Stimulated activated CD8-positive, alpha-beta memory T cell treated with anti-CD3 and anti-CD28 coated beads, Interleukin-12 subunit alpha, Interleukin-12 subunit beta, amount 100 ng/mL, for 24 hours (primary cell): Measurements from ENCODE around the gene DNAI2.
"Not testable (repeated sequence)": the region's sequence is repeated elsewhere in the genome, so short reads cannot be mapped to it uniquely, and the experiment has no call there.

Experiments
- DNase-seq: peaks from one replicate; pipeline ENCODE4 v3.0.0-alpha.2; 2020; ENCODE audit errors: extremely low read depth

The DNAI2 gene

DNA sequence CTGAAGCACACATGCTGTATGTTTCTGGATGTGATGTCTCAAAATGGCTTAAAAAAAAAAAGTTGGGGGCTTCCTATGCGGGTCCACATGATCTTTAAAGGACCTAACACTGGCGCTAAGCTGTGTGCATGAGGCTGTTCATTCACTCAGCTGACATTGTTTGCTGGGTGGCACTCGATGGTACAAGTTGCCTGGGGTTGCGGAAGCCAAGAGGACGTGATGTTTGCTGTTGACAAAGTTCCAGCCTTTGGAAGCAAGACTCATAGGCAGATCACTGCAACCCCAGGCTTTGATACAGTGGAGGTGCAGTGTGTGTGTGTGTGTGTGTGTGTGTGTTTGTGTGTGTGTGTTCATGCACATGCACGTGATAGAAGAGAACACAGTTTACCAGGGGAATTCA, 29.5 kb upstream of the DNAI2 start:
- no peak for DNase-seq

DNA sequence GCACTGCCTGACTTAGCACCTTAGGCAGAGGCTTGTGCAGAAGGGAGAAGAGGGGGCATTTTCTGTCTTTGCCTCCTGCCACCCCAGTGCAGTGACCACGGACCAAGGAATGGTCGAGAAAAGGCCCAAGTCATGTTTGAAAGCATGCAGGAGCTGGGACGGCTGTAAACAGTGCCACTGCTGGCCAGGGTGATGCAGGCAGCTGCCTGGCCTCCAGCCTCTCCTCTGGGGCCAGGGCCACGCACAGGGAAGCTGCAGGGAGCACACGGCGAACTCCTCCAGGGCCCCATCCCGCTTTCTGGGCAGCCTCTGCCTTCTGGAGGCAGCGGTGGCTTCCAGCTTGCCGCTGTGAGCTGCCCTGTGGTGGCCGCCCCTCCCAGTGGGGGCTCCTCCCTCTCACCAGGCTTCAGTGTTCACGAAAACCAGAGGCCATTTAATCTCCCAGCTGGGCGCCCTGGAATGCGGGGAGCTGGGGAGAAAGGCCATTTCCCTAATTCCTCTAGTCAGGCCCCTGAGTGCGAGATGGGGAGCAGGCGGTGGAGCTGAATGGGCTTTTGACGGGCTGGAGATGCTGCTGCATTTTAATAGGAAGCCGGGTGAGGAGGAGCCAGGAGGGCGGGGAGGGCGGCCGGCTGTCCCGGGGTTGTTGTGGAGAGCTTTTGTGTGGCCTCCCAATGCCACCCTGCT, 28.7 kb upstream of the DNAI2 start:
- DNase-seq, result no peak

DNA sequence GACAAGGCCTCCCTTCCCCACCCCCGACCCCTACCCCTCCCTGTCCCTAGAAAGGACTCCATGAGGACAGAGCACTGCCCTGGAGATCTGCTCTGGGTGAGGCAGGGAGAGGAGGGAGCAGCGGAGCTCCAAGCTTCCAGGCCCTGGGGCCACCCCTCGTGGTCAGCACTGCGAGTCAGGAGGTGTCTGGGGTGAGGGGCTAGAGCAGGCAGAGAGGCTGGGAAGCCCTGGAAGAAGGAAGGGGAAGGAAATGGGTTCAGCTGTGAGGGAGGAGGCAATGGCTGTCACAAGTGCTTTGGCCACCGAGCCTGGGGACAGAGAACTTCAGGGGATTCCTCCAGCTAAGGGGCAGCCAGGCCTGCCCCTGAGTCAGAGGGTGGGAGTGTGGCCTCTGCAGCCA, 28.2 kb upstream of the DNAI2 start:
- DNase-seq, result no peak

DNA sequence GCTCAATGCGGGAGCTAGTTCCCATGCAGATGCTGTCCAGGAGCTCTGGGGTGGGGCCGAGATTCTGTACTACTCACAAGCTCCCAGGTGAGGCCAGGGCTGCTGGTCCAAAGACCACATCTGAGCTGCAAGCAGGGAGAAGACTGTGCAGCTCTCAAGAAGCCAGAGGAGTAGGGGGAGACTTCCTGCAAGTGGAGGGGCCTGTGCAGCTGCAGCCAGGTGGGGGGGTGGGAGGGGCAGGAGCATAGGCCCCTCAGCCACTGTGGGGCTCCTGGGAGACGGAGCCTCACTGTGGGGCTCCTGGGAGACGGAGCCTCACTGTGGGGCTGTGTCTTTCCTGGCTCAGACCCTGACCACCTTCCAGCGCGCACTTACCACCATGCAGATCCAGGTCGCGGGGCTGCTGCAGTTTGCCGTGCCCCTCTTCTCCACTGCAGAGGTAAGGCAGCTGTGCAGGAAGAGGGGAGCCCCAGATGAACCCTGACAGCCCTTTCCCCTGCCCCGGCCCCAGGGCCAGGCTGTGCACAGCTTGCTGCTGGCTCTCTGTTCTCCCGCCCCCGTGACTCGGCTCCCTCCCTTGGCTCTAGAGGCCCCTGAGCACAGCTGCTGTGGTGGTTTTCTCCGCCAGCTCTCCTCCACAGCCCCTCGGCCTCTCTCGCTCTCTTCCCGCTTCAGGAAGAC, 24.3 kb upstream of the DNAI2 start:
- no peak for DNase-seq

DNA sequence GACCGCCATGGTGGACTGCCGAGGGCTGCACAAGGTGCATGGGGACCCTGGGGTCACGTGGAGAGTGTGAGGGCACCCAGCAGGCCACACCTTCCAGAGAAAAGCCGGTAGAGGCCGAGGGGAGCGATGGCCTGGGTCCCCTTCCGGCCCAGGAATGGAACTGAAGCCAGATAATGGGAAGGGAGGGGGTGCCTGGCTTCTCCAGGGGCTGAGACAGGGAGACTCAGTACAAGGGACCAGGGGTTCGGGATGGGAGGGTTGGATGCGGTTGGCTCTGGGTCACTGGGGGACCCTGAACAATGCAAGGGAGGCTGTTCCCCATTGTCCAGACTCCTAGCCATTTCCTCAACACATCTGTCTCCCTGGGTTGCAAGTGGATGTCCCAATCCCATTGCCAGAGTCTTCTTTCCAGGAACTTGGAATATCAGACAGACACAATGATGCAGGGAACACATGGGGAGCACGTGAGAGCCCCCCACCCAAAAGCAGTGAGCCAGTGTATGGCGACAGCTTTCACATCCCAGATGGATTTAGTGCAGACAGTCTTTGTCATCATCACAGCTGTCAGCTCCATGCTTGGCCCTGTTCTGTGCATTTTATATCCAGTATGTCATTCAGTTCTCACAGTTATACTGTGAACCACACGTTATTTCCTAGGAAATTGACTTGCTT, 23.6 kb upstream of the DNAI2 start:
- DNase-seq, result no peak

DNA sequence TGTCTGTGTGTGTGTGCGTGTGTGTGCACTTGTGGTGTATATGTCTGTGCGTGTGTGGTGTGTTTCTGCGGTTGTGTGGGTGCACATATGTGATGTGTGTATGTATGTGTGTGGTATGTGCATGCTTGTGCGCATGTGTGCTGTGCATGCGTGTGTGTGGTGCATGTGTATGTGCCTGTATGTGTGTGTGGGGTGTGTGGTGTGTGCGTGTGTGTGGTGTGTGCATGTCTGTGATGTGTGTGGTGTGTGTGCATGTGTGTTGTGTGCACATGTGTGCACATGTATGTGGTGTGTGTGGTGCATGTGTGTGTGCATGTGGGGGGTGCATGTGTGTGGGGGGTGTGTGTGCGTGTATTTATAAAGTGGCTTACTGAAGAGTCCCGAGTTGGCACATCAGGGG, 23.0 kb upstream of the DNAI2 start:
- DNase-seq, result no peak

DNA sequence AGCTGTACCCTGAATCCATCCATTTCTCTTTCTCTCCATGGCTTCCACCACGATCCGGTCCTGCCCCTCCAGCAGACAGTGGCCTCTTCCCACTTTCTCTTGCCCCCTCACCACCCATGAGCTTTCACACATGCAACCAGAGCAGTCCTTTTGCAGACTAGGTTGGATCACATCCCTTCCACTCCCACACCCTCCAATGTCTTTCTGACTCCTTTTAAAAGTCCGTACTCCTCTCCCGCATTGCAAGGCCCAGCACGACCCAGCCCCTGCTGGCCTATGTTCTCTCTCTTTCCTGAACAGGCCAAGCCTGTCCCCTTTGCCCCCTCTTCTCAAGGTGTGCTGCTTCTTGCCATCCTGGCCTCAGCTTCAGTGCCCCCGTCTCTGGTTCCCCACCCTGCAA, 22.5 kb upstream of the DNAI2 start:
- DNase-seq, result no peak

DNA sequence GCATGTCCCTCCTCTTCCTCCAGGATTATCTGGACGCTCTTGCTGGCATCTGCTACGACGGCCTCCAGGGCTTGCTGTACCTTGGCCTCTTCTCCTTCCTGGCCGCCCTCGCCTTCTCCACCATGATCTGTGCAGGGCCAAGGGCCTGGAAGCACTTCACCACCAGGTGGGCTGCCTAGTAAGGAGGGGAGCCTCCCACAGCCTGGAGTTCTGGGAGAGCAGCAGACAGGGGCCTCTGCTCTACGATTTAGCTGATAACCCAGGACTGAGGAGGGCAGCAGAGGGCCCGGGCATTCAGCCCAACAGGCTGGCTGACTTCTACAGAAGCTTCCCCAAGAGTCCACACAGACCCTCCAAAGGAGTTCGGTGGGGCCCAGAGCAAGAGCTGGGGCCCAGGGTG, 21.8 kb upstream of the DNAI2 start:
- DNase-seq, result no peak

DNA sequence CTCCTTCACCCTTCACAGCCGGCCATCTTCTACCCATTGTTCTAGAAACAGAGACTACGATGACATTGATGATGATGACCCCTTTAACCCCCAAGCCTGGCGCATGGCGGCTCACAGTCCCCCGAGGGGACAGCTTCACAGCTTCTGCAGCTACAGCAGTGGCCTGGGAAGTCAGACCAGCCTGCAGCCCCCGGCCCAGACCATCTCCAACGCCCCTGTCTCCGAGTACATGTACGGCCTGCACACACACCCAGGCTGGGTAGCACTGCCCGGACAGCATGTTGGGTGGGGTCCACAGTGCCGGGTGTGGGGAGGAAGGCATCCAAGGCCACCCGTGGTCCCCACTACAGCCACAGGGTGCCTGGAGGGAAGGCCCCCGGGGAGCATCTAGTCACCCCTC, 21.0 kb upstream of the DNAI2 start:
- no peak for DNase-seq

DNA sequence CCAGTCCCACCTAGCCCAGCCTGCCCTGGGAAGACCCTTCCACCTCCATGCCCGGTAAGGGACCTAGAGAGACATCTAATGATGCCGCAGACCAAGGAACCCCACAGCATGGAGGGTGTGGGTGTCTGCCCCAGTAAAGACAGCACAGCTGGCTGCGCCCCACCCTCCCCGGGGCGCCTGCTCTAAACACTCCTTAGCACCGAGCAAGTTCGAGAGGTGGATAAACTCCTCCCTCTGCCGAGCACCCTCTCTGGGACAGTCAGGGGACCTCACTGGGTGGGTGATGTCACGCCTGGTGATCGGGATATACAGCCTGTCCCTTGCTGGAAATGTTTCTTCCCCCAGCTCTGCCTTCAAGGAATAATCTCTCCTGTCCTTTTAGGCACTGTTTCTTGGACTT, 16.7 kb upstream of the DNAI2 start:
- no peak for DNase-seq

DNA sequence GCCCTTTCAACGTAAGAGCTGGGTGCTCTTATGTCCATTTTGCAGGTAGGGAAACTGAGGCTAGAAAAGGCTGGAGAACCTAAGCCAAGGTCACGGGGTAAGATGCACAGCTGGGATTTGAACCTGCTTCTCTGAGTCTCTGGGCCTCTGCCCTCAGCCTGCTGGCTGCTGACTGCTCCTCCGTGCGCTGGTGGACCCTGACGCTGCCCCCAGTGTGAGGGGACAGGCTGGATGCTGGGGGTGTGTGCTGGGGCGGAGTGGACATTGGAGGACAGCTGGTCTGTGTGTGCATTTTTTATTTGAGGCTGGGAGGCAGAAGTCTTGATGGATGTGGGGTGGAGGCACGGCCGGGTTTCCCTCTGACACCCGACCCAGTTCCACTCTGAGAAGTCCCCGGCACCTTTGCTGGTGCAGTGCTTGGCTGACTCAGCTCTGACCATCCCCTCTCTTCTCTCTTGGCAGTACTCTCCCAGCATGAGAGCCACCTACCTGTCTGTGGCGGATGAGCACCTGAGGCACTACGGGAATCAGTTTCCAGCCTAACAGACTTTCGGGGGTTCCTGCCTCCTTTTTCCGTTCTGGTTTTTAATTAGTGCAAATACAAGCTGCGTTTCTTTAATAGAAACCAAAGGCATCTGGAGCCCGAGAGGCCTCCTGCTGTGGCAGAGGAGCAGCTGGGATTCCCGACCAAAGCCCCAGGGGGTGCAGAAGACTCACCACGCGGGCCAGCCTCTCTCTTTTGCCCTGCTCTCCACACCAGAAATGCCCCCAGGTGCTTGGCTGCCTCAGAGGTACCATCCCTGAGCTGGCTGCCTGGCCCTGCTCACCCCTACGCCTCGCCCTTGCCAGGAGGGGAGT, 14.1 kb upstream of the DNAI2 start:
- DNase-seq, result no peak

DNA sequence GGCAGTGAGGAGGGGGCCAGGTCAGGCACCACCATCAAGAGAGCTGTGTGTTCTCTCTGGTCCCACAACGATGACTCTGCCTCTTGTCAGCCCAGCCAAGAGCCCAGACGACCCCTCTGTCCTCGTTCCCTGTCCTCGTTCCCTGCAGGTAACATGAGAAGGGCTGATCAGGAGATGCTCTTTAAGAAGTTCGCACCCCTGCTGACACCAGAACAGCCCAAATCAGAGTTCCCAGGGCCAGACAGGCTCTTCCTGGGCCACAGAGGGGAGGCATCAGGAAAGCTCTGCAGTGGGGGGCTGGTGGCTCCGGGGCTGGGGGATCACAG, 13.5 kb upstream of the DNAI2 start:
- no peak for DNase-seq

DNA sequence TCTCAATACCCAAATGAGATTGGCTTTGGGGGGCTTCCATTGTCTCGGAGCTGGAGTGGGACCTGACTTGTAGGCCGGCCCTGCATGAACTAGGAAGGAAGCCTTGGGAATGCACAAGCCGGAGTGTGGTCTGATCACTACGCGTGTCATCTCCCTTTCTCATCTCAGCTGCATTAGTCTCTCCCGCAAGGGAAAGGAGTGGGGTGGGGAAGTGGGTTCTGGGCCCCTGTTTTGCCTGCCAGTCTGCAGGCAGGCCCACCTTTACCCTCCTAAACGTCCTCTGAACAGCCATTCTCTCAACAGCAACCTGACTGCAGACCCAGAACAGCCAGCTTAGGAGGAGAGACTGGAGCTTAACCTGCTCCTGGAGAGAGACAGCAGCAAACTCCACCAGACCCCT, 11.4 kb upstream of the DNAI2 start:
- DNase-seq, result no peak

DNA sequence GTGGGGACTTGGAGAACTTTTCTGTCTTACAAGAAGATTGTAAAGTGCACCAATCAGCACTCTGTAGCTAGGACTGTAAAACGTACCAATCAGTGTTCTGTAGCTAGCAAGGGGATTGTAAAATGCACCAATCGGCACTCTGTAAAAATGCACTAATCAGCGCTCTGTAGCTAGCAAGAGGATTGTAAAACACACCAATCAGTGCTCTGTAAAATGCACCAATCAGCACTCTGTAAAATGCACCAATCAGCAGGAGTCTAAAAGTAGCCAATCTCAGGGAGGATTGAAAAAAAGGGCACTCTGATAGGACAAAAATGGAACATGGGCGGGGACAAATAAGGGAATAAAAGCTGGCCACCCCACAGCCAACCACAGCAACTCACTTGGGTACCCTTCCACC, 7.0 kb upstream of the DNAI2 start:
- DNase-seq, result not testable (repeated sequence)

DNA sequence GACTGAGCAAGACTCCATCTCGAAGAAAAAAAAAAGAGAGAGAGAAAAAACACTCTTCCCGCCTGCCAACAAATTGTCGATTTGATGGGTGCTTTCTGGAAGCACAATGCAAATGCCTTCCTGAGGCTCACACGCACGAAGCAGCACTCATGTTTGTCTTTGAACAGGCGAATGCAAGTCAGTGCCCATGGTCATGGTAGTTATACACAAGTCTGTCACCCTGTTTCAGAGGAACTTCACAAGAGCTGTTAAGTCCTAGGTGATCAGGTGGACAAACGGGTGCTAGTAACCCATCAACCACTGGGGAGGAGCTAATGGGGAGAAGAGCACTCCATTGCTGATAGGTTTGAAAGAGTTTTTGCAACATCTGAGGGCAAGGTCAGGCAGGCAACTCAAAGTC, 6.5 kb upstream of the DNAI2 start:
- no peak for DNase-seq

DNA sequence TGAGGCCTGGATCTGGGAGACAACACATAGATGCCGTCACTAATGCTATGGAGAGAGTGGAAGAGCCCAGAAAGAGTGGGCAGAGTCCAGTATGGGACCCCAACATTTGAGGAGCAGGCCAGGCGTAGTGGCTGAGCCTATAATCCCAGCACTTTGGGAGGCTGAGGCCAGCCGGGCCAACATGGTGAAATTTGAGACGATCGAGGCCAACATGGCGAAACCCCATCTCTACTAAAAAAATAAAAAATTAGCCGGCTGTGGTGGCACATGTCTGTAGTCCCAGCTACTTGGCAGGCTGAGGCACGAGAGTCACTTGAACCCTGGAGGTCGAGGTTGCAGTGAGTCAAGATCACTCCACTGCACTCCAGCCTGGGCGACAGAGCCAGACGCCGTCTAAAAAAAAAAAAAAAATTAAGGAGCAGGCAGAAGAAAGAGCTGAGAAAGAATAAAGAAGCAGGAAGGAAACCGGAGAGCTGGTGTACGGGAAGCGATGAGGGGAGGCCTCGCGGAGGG, 6.0 kb upstream of the DNAI2 start:
- no peak for DNase-seq

DNA sequence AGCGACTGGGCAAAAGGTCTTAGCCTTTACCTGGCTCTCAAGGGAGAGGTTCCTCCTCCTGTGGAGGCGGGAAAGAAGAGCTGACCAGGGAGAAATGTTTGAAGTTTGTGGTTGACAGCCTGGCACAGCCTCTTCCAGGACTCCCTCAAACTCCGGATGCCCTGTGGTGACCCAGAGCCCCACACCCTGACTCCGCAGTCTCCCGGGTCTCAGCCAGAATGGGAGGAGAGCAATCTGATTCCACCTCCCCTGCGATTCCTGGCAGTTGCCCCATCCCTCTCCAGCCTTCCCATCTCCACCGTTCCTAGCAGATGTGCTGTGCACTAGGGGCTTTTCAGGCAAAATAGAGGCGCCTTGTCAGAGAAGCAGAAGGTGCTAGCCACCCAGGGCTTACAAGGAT, 5.5 kb upstream of the DNAI2 start:
- no peak for DNase-seq

DNA sequence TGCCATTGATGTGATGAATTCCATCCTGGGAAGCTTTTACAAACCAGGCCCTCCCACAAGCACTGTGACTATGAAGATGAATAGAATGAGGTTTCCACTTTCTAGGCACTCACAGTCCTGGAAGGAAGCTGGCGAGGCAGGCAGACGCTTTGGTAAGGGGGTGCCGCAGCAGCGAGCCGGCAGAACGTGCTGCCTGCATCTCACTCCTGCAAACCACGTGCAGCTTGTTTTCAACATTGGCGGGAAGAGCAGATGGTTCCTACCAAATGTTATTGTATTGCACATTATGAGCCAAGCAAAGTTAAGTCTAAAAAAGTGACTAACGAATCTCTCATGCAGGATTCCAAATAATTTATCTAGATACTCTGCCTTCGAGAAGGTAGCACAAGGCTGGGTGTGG, 3.7 kb upstream of the DNAI2 start:
- no peak for DNase-seq

DNA sequence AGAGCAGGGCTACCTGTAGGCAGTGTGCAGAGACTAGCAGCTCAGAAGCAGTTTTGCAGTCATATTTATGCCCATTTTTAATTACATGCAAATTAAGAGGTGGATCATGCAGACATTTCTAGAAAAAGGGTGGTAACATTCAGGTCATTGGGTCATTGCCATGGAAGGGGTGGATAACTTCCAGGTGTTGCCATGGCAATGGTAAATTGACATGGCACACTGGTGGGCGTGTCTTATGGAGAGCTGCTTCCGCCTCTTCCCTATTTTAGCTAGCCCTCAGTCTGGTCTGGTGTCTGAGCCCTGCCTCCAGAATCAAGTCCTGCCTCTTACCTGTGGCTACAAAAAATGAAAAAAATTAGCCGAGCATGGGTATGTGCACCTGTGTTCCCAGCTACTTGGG, 2.8 kb upstream of the DNAI2 start:
- no peak for DNase-seq

DNA sequence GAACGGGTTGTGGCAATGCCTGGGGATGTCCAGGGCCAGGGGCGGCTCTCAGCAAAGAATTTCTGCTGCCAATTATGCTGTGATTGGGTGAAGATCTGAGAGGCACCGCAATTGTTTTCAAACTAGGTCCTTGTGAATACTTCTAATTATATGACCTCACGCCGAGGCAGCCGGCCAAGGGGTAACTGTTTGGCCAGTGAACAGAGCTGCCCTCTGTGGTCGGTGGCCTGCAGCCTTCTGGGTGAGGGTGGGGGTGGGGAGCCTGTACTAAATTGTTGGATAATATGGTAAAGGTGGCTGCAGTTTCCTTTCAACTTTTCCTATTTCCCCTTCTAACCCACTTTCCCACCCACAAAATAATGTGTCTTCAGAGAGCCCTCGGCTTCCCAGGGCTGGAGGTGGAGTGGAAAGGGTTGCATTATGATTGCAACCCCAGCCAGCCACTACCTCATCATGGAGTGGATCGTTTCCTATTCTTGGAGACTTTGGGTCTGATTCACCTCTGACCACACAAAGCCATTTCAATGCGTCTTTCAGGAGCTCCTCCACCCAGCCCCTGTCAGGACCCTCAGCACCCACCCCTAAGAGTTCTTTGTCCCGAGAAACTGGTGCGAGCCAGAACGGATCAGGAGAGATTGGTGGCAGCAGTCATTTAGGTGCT, 2.0 kb upstream of the DNAI2 start:
- DNase-seq, result no peak

DNA sequence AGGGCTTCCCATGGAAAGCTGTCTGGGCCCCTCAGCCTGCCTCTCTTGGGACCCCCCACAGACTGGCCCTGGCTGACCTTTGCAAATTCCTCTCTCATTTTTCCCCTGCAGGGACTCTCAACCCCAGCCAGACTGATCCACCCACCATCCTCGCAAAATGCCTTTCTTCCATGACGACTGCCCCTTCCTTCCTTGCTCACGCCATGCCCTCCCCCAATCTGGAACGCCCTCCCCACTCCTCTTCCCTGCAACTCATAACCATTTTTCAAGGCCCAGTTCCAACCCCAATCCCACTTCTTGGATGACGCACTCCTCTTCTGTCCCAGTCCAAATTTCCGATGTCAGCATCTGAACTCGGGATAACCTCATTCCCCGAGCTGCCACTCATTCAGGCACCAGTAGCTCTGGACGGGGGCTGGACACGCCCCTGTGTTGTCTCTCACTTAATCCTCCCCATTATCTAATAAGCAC, 1.3 kb upstream of the DNAI2 start:
- DNase-seq, result no peak
